Stomach (tissue), 9 donors: ENCODE measurements around the gene MACROD1. TPM values are rescaled to one million over a fixed set of nuclear protein-coding genes. Genes with fewer than 3 reads are reported as not detected.

ENCODE experiments used
- DNase-seq, 2 donors: peaks; one replicate each; pipeline versions ENCODE4 v3.0.0 to v3.0.0-alpha.2; 2013 to 2019
- H3K27ac ChIP-seq, 5 donors: fragments of 200-600 bp in 4 of 5; sonication (generic) in 4 of 5; one replicate each; pipeline ENCODE4 v1.5.1; 2013 to 2019; ENCODE audit warnings: mild to moderate bottlenecking in 1 of 5, moderate library complexity in 1 of 5
- H3K27me3 ChIP-seq, 3 donors: fragments of 200-600 bp; sonication (generic); one replicate each; pipeline ENCODE4 v1.5.1; 2017 to 2019; ENCODE audit warnings: mixed run types in 1 of 3
- H3K36me3 ChIP-seq, 4 donors: fragments of 200-600 bp; sonication (generic); 1 replicate in 3 of 4; 2 replicates in 1 of 4; pipeline ENCODE4 v1.5.1; 2016 to 2019
- H3K4me1 ChIP-seq, 4 donors: fragments of 200-600 bp; sonication (generic); one replicate each; pipeline ENCODE4 v1.5.1; 2016 to 2019
- H3K4me3 ChIP-seq, 4 donors: fragments of 200-600 bp; sonication (generic) in 3 of 4; one replicate each; pipeline ENCODE4 v1.5.1; 2016 to 2019; ENCODE audit warnings: mild to moderate bottlenecking in 1 of 4
- H3K9me3 ChIP-seq, 4 donors: fragments of 200-600 bp; sonication (generic); one replicate each; pipeline ENCODE4 v1.5.1; 2016 to 2019
- CTCF ChIP-seq, 7 experiments: fragments of 450-650 bp in 4 of 7; fragments of 200-600 bp in 3 of 7; sonication (generic) in 3 of 7; IDR thresholded peaks; one replicate each; pipeline ENCODE4 v1.5.1; 2016 to 2019; ENCODE audit warnings: antibody characterized with exemption in 7 of 7, control low read depth in 2 of 7, mild to moderate bottlenecking in 1 of 7
- EP300 ChIP-seq: sonication (generic); formaldehyde crosslinking; IDR thresholded peaks from one replicate; pipeline ENCODE4 v1.6.1; 2017; ENCODE audit warnings: antibody characterized with exemption
- POLR2A ChIP-seq, 4 donors: fragments of 450-650 bp; IDR thresholded peaks; one replicate each; pipeline ENCODE4 v1.6.1; 2016; ENCODE audit warnings: antibody characterized with exemption in 4 of 4, control low read depth in 2 of 4, mild to moderate bottlenecking in 1 of 4, moderate library complexity in 1 of 4
- POLR2AphosphoS5 ChIP-seq, 3 donors: sonication (generic); formaldehyde crosslinking; IDR thresholded peaks; one replicate each; pipeline ENCODE4 v1.6.1; 2016; ENCODE audit warnings: antibody characterized with exemption in 3 of 3
- WGBS, 5 donors: extraction: QIAGEN DNeasy Blood & Tissue Kit in 3 of 5; methylation state at CpG; one replicate each; pipeline versions ENCODE4 v1.1.5 to v1.1.7; 2013 to 2018; 5-methylcytosine and 5-hydroxymethylcytosine counted together
- intact Hi-C: fragments of 100-400 bp; cut with DNase I; formaldehyde crosslinking; loops from one replicate; pipeline ENCODE4 v1.15.1; 2023; ENCODE audit warnings: low total_unique reads
- polyA plus RNA-seq, 3 donors: library from polyadenylated mRNA; stranded (reverse); fragments of 200-250 nt; gene quantifications; one replicate each; pipeline ENCODE4 v1.2.3, GENCODE V29; 2013
- total RNA-seq, 5 donors: library from RNA; depleted of rRNA; stranded (reverse); fragments of >200 nt; gene quantifications; one replicate each; pipeline versions ENCODE4 v1.1.0 to v1.2.3, GENCODE V29; 2014 to 2016
- donor health status: healthy with polysubstance abuse.
- donor health status: Bipolar disorder and iron deficiency.
- donor health status: healthy.

The MACROD1 gene
- total and polyA plus RNA-seq, 8 donors = 18.0 to 283 (median 47.4) TPM

GRCh38 chr11:64202992-64203391 lies 37.1 kb upstream of the MACROD1 start:
- TF ChIP-seq POLR2A (IDR thresholded peaks at IDR 0.05) (no peak), EP300 (no peak), POLR2AphosphoS5 (IDR thresholded peaks at IDR 0.05) (no peak), CTCF (IDR thresholded peaks at IDR 0.05) (no peak)
- peaks cover 59 to 81% (median 72%) of the 10 kb centered on the region in 4 donors for H3K36me3 ChIP-seq
- peaks cover 35 to 46% (median 42%) of the 10 kb centered on the region in 4 donors for H3K4me1 ChIP-seq
- intact Hi-C loops = loop anchor here (10.0 kb wide), 1 partner anchor 92 kb away; the partner anchor contains the start of gene KCNK4
- H3K4me3 ChIP-seq = no peak overlapping the region
- no peaks in the 10 kb centered on the region for H3K9me3 ChIP-seq
- no peak overlapping the region for H3K27ac ChIP-seq
- no peaks in the 10 kb centered on the region for H3K27me3 ChIP-seq
- 88 to 97% (median 93%) methylated on average over 9 of the region's 9 CpGs for WGBS, 5 donors
- DNase-seq = no peak

GRCh38 chr11:64201543-64201942 lies 35.6 kb upstream of the MACROD1 start:
- 68 to 89% (median 74%) methylated on average over 3 of the region's 3 CpGs for WGBS, 5 donors
- no peaks in the 10 kb centered on the region for H3K27me3 ChIP-seq
- intact Hi-C loops = loop anchor here (10.0 kb wide), 1 partner anchor 93 kb away; the partner anchor contains the start of gene KCNK4
- no peak for DNase-seq
- no peaks in the 10 kb centered on the region for H3K9me3 ChIP-seq
- H3K4me1 ChIP-seq = peaks cover 23 to 31% (median 28%) of the 10 kb centered on the region in 4 donors
- H3K27ac ChIP-seq = no peak overlapping the region
- peaks cover 73 to 94% (median 86%) of the 10 kb centered on the region in 4 donors for H3K36me3 ChIP-seq
- no peak overlapping the region for H3K4me3 ChIP-seq
- TF ChIP-seq EP300 (no peak), POLR2A (IDR thresholded peaks at IDR 0.05) (no peak), POLR2AphosphoS5 (IDR thresholded peaks at IDR 0.05) (no peak), CTCF (IDR thresholded peaks at IDR 0.05) (no peak)

GRCh38 chr11:64198511-64198910 lies 32.6 kb upstream of the MACROD1 start:
- peaks cover 95 to 100% (median 100%) of the 10 kb centered on the region in 4 donors for H3K36me3 ChIP-seq
- DNase-seq = no peak
- 92 to 98% (median 95%) methylated on average over 2 of the region's 2 CpGs for WGBS, 5 donors
- no peaks in the 10 kb centered on the region for H3K27me3 ChIP-seq
- no peaks in the 10 kb centered on the region for H3K9me3 ChIP-seq
- intact Hi-C loops = no loop called here
- no peak overlapping the region for H3K27ac ChIP-seq
- no peak overlapping the region for H3K4me3 ChIP-seq
- peaks cover 0 to 1% (median 0%) of the 10 kb centered on the region in 4 donors for H3K4me1 ChIP-seq
- TF ChIP-seq POLR2AphosphoS5 (IDR thresholded peaks at IDR 0.05) (no peak), POLR2A (IDR thresholded peaks at IDR 0.05) (no peak), CTCF (IDR thresholded peaks at IDR 0.05) (no peak), EP300 (no peak)

- Histone ChIP-seq H3K4me1 (no peaks in the 10 kb centered on the region), H3K9me3 (no peaks in the 10 kb centered on the region), H3K27me3 (no peaks in the 10 kb centered on the region), H3K27ac (no peak overlapping the region), H3K4me3 (no peak overlapping the region), H3K36me3 (peaks cover 86 to 95% (median 93%) of the 10 kb centered on the region in 4 donors)
- no peak for TF ChIP-seq CTCF (IDR thresholded peaks at IDR 0.05)
- no peak for TF ChIP-seq POLR2A (IDR thresholded peaks at IDR 0.05)
- no peak for TF ChIP-seq EP300
- TF ChIP-seq POLR2AphosphoS5 (IDR thresholded peaks at IDR 0.05) = no peak
- 82 to 90% (median 89%) methylated on average over 9 of the region's 9 CpGs for WGBS, 5 donors
- intact Hi-C loops = no loop called here
- DNase-seq = no peak
These were observed 30.7 kb upstream of the MACROD1 start for GRCh38 chr11:64196626-64197025.
